Suprapubic skin (tissue), 4 donors: Measurements from ENCODE around the gene LRBA.

Experiments used
- POLR2A ChIP-seq, 2 donors: fragments of 450-650 bp; IDR thresholded peaks; one replicate each; pipeline ENCODE4 v1.6.1; 2017; ENCODE audit warnings: antibody characterized with exemption in 2 of 2, mild to moderate bottlenecking in 2 of 2, moderate library complexity in 2 of 2
- POLR2AphosphoS5 ChIP-seq, 3 donors: sonication (generic); formaldehyde crosslinking; IDR thresholded peaks; one replicate each; pipeline ENCODE4 v1.6.1; 2017; ENCODE audit warnings: antibody characterized with exemption in 3 of 3
- TF ChIP-seq, protein P1 (sequence below), 2 donors: fragments of 200-600 bp in 1 of 2; fragments of 450-650 bp in 1 of 2; sonication (generic) in 1 of 2; IDR thresholded peaks; one replicate each; pipeline ENCODE4 v1.5.1; 2016 to 2019; ENCODE audit warnings: antibody characterized with exemption in 2 of 2, mild to moderate bottlenecking in 1 of 2, moderate library complexity in 1 of 2

GRCh38 chr4:150584111-150584915, 430.8 kb downstream of the LRBA start:
- TF ChIP-seq, protein P1, sequence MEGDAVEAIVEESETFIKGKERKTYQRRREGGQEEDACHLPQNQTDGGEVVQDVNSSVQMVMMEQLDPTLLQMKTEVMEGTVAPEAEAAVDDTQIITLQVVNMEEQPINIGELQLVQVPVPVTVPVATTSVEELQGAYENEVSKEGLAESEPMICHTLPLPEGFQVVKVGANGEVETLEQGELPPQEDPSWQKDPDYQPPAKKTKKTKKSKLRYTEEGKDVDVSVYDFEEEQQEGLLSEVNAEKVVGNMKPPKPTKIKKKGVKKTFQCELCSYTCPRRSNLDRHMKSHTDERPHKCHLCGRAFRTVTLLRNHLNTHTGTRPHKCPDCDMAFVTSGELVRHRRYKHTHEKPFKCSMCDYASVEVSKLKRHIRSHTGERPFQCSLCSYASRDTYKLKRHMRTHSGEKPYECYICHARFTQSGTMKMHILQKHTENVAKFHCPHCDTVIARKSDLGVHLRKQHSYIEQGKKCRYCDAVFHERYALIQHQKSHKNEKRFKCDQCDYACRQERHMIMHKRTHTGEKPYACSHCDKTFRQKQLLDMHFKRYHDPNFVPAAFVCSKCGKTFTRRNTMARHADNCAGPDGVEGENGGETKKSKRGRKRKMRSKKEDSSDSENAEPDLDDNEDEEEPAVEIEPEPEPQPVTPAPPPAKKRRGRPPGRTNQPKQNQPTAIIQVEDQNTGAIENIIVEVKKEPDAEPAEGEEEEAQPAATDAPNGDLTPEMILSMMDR (IDR thresholded peaks at IDR 0.05): no peak
- TF ChIP-seq POLR2AphosphoS5 (IDR thresholded peaks at IDR 0.05): no peak
- no peak for TF ChIP-seq POLR2A (IDR thresholded peaks at IDR 0.05)
